B cell (primary cell): Measurements from ENCODE around the gene PEPD. TPM values are rescaled to one million over a fixed set of nuclear protein-coding genes. Genes with fewer than 3 reads are reported as not detected.

Experiments used
- ATAC-seq: fragments of 200-7000 bp; cut with Tn5 transposase; one replicate; pipeline ENCODE4 v1.10.0; 2021; ENCODE audit warnings: low read depth, mild to moderate bottlenecking, moderate number of reproducible peaks, moderate library complexity
- CTCF ChIA-PET: fragments of 350-600 bp; sonication (Branson Sonifier 250); formaldehyde crosslinking; loops from one replicate; lab custom pipeline; 2021; ENCODE audit warnings: antibody characterized with exemption, inconsistent platforms; lab: Charles Lee
- POLR2A ChIA-PET: fragments of 350-600 bp; sonication (Branson Sonifier 250); formaldehyde crosslinking; loops from one replicate; lab custom pipeline; 2021; ENCODE audit warnings: antibody characterized with exemption; lab: Charles Lee
- DNase-seq: peaks from one replicate; pipeline ENCODE4 v3.0.0; 2013
- H2AFZ ChIP-seq: 2 replicates; pipeline ENCODE4 v1.6.1; 2012; ENCODE audit warnings: mild to moderate bottlenecking, low read depth, low read length; ENCODE audit not compliant: insufficient read depth, poor library complexity, severe bottlenecking
- H3K27ac ChIP-seq, 2 donors: 1 replicate in 1 of 2; 2 replicates in 1 of 2; pipeline ENCODE4 v1.5.1; 2012 to 2013; ENCODE audit warnings: low read length in 2 of 2, mild to moderate bottlenecking in 2 of 2, moderate library complexity in 1 of 2
- H3K27me3 ChIP-seq, 4 experiments: fragments of 200-600 bp in 1 of 4; sonication (generic) in 1 of 4; replicated peaks in 1 of 4; 1 replicate in 2 of 4; 2 replicates in 2 of 4; pipeline versions ENCODE4 v1.6.1 to v1.7.0; 2013 to 2016; ENCODE audit warnings: low read length in 3 of 4, mild to moderate bottlenecking in 2 of 4, mixed read lengths in 1 of 4, moderate library complexity in 1 of 4; ENCODE audit not compliant: insufficient read depth in 4 of 4, control insufficient read depth in 3 of 4; ENCODE audit errors: control extremely low read depth in 1 of 4
- H3K36me3 ChIP-seq, 2 experiments: replicated peaks in 1 of 2; 1 replicate in 1 of 2; 2 replicates in 1 of 2; pipeline versions ENCODE4 v1.6.1 to v1.7.1; 2013; ENCODE audit warnings: low read length in 1 of 2; ENCODE audit not compliant: insufficient read depth in 2 of 2, control insufficient read depth in 1 of 2; ENCODE audit errors: control extremely low read depth in 1 of 2, extremely low read depth in 1 of 2
- H3K4me1 ChIP-seq, 2 donors: fragments of 200-600 bp in 1 of 2; sonication (generic) in 1 of 2; 1 replicate in 1 of 2; 2 replicates in 1 of 2; pipeline versions ENCODE4 v1.5.1 to v1.6.1; 2013 to 2017; ENCODE audit warnings: low read length in 2 of 2; ENCODE audit not compliant: control insufficient read depth in 2 of 2, insufficient read depth in 2 of 2
- H3K4me2 ChIP-seq: replicated peaks from 2 replicates; pipeline ENCODE3; 2012; ENCODE audit warnings: mild to moderate bottlenecking, low read depth, low read length; ENCODE audit not compliant: poor library complexity, severe bottlenecking
- H3K4me3 ChIP-seq, 5 experiments: fragments of 200-600 bp in 1 of 5; sonication (generic) in 1 of 5; 1 replicate in 3 of 5; 2 replicates in 2 of 5; pipeline versions ENCODE4 v1.5.1 to v1.7.0; 2011 to 2016; ENCODE audit warnings: low read length in 4 of 5, mild to moderate bottlenecking in 4 of 5, low read depth in 2 of 5, control low read depth in 1 of 5, moderate library complexity in 1 of 5; ENCODE audit not compliant: insufficient read depth in 1 of 5; ENCODE audit errors: control extremely low read depth in 1 of 5, extremely low read depth in 1 of 5
- H3K79me2 ChIP-seq: fragments of 200-600 bp; sonication (generic); one replicate; pipeline ENCODE4 v1.6.0; 2016; ENCODE audit warnings: low read length; ENCODE audit not compliant: control insufficient read depth, insufficient read depth
- H3K9ac ChIP-seq: fragments of 200-600 bp; sonication (generic); 2 replicates; pipeline ENCODE4 v1.6.1; 2017; ENCODE audit warnings: mild to moderate bottlenecking, low read length, moderate library complexity
- H3K9me3 ChIP-seq, 3 donors: one replicate each; pipeline versions ENCODE4 v1.6.1 to v1.7.1; 2013; ENCODE audit warnings: low read length in 2 of 3; ENCODE audit not compliant: control insufficient read depth in 2 of 3, insufficient read depth in 1 of 3; ENCODE audit errors: control extremely low read depth in 1 of 3
- H4K20me1 ChIP-seq: 2 replicates; pipeline ENCODE4 v1.6.0; 2012; ENCODE audit warnings: mild to moderate bottlenecking, low read length; ENCODE audit not compliant: insufficient read depth, control insufficient read depth, poor library complexity, severe bottlenecking
- H3K27ac Mint-ChIP-seq: one replicate; pipeline ENCODE4 v1.8.0; 2021; ENCODE audit warnings: mixed read lengths
- H3K27me3 Mint-ChIP-seq: one replicate; pipeline ENCODE4 v1.8.0; 2021; ENCODE audit warnings: mixed read lengths
- H3K4me1 Mint-ChIP-seq: one replicate; pipeline ENCODE4 v1.8.0; 2021; ENCODE audit warnings: mixed read lengths
- H3K4me3 Mint-ChIP-seq: one replicate; pipeline ENCODE4 v1.8.0; 2021; ENCODE audit warnings: mixed read lengths
- H3K9me3 Mint-ChIP-seq: one replicate; pipeline ENCODE4 v1.8.0; 2022; ENCODE audit warnings: mixed read lengths; ENCODE audit not compliant: insufficient read depth
- CTCF ChIP-seq: fragments of 200-600 bp; IDR thresholded peaks from one replicate; pipeline ENCODE4 v1.8.0; 2022; ENCODE audit warnings: antibody characterized with exemption, mild to moderate bottlenecking
- EZH2 ChIP-seq: IDR thresholded peaks from 2 replicates; pipeline ENCODE4 v1.6.1; 2012; ENCODE audit warnings: borderline replicate concordance, low read depth, mild to moderate bottlenecking, moderate library complexity, low read length; ENCODE audit not compliant: insufficient read depth, poor library complexity, severe bottlenecking
- WGBS: methylation state at CpG from one replicate; pipeline ENCODE4 v1.1.5; 2013; ENCODE audit warnings: missing lambda C conversion rate; ENCODE audit not compliant: insufficient coverage; 5-methylcytosine and 5-hydroxymethylcytosine counted together
- intact Hi-C: fragments of 100-400 bp; cut with micrococcal nuclease; formaldehyde crosslinking; loops from one replicate; pipeline ENCODE4 v1.10.0; 2022
- polyA plus RNA-seq: library from polyadenylated mRNA; depleted of rRNA; stranded (reverse); fragments of >200 nt; gene quantifications from 2 replicates; pipeline ENCODE4 v1.2.3, GENCODE V29; 2012
- total RNA-seq, 2 donors: library from RNA; stranded (reverse); fragments of 120-200 nt in 1 of 2; gene quantifications; 1 replicate in 1 of 2; 2 replicates in 1 of 2; pipeline versions ENCODE4 v1.2.3 to v1.2.4, GENCODE V29; 2013 to 2022

Gene PEPD
- total and polyA plus RNA-seq, 2 donors (not counting 1 experiment from before 2014, with no cell fraction given) = 36.4 to 42.7 TPM

GRCh38 chr19:33504058-33504444, 17.5 kb downstream of the PEPD start:
- POLR2A ChIA-PET = no interaction called here
- Mint-ChIP-seq H3K27me3 (no peaks in the 10 kb centered on the region), H3K9me3 (no peaks in the 10 kb centered on the region), H3K4me1 (no peaks in the 10 kb centered on the region), H3K27ac (no peak overlapping the region), H3K4me3 (no peak overlapping the region)
- DNase-seq (no peak), ATAC-seq (no peak)
- Histone ChIP-seq H3K9me3 (peaks cover 0 to 3% (median 0%) of the 10 kb centered on the region in 3 donors), H3K36me3 (peaks cover 0 to 9% of the 10 kb centered on the region in 2 experiments), H3K9ac (no peak overlapping the region), H3K4me1 (no peaks in the 10 kb centered on the region), H2AFZ (no peak overlapping the region), H4K20me1 (peaks cover 5% of the 10 kb centered on the region), H3K27me3 (no peaks in the 10 kb centered on the region), H3K79me2 (no peaks in the 10 kb centered on the region), H3K27ac (no peak overlapping the region), H3K4me3 (no peak overlapping the region), H3K4me2 (no peak overlapping the region)
- WGBS = 100% methylated on average over 5 of the region's 5 CpGs
- TF ChIP-seq CTCF (no peak), EZH2 (no peak)
- CTCF ChIA-PET = no interaction called here
- intact Hi-C loops = no loop called here

GRCh38 chr19:33503433-33504057, 18.0 kb downstream of the PEPD start:
- no peak for ATAC-seq
- Histone ChIP-seq H3K27me3 (no peaks in the 10 kb centered on the region), H3K9ac (no peak overlapping the region), H3K79me2 (no peaks in the 10 kb centered on the region), H3K9me3 (peaks cover 0 to 3% (median 0%) of the 10 kb centered on the region in 3 donors), H3K4me3 (no peak overlapping the region), H3K27ac (no peak overlapping the region), H3K4me1 (no peaks in the 10 kb centered on the region), H4K20me1 (peaks cover 5% of the 10 kb centered on the region), H3K36me3 (peaks cover 0 to 11% of the 10 kb centered on the region in 2 experiments), H2AFZ (no peak overlapping the region), H3K4me2 (no peak overlapping the region)
- ChIA-PET CTCF (no interaction called here), POLR2A (interaction anchor here (0.7 kb wide), 1 partner anchor 241 kb away, joined by 3 read pairs; no protein-coding TSS in a partner anchor)
- Mint-ChIP-seq H3K4me1 (no peaks in the 10 kb centered on the region), H3K4me3 (no peak overlapping the region), H3K27me3 (no peaks in the 10 kb centered on the region), H3K9me3 (no peaks in the 10 kb centered on the region), H3K27ac (no peak overlapping the region)
- DNase-seq = no peak
- 96% methylated on average over 21 of the region's 21 CpGs for WGBS
- intact Hi-C loops = no loop called here
- TF ChIP-seq CTCF = no peak
- TF ChIP-seq EZH2 = no peak
